GM12872 (cell line): ENCODE data around the gene EI24.

ENCODE experiments used
- TF ChIP-seq, protein P1 (sequence below): IDR thresholded peaks from 3 replicates; pipeline ENCODE4 v1.5.1; 2011; ENCODE audit warnings: low read depth, mild to moderate bottlenecking, low read length, moderate library complexity; ENCODE audit not compliant: insufficient read depth

The EI24 gene

DNA sequence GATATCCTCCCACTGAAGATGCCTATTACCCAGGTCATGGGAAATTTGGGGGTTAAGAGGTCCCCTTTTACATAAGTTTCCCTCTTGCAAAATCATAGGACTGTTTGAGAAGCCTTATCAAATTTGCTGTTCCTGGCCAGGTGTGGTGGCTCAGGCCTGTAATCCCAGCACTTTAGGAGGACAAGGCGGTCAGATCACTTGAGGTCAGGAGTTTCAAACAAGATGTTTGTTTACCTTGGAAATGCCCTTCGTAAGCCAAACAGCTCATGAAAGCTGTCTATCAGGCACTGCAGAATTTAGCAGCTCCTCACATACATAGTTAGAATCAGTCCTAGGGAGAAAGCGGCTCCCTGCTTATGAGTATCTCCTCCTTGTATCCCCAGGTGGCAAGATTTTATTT is 4.9 kb upstream of the EI24 start:
- TF ChIP-seq, protein P1, sequence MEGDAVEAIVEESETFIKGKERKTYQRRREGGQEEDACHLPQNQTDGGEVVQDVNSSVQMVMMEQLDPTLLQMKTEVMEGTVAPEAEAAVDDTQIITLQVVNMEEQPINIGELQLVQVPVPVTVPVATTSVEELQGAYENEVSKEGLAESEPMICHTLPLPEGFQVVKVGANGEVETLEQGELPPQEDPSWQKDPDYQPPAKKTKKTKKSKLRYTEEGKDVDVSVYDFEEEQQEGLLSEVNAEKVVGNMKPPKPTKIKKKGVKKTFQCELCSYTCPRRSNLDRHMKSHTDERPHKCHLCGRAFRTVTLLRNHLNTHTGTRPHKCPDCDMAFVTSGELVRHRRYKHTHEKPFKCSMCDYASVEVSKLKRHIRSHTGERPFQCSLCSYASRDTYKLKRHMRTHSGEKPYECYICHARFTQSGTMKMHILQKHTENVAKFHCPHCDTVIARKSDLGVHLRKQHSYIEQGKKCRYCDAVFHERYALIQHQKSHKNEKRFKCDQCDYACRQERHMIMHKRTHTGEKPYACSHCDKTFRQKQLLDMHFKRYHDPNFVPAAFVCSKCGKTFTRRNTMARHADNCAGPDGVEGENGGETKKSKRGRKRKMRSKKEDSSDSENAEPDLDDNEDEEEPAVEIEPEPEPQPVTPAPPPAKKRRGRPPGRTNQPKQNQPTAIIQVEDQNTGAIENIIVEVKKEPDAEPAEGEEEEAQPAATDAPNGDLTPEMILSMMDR, result no peak

DNA sequence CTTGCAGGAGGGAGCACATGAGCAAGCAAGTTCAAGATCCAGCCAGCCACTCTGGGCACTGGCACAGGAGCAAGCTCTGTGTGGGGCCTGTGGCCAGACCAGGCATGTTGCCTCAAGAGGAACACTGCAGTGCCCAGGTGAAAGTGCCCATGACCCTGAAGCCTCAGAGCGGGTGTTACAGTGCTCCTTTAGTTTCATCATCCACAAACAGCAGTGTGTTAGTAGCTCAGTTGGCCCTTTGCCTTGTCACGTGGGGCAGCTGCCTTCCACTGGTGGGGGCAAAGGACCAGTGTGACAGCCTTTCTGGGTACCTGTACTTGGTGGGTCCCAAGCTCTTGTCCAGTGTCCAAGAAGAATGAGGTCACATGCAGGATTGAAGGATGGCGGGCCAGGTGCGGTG is 3.0 kb upstream of the EI24 start:
- TF ChIP-seq, protein P1, result no peak

DNA sequence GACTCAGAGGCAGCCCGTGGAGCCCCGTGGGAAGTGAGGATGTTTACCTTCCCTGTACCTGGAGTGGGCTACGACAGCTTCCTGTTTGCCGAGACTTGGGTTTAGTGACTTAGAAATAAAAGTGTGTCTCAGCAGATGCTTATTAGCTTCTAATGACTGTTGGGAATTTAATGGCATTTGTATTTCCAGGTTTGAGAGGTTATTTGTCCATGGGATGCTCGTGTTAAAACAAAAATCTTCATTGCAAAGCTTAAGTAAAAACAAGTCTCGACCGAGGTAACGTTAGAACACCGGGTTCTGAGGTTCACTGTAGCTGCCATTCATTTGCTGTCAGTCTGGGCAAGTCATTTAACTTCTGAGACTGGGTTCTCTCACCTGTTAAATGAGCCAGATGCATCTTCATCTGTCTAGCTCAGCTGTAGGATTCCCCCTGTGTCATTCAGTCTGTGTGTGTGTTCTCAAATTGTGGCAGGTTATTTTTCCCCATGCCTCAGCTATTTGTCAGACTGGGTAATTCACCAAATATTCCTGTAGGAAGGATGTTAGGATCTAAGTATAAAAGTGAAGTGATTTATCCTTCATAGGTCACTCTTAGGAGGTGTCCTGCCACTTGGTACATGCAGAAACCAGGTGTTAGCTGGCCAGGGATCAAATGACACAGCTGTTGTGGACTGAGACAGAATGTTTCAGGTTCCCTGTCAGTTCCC is 791 bp downstream of the EI24 start:
- TF ChIP-seq, protein P1, result no peak

DNA sequence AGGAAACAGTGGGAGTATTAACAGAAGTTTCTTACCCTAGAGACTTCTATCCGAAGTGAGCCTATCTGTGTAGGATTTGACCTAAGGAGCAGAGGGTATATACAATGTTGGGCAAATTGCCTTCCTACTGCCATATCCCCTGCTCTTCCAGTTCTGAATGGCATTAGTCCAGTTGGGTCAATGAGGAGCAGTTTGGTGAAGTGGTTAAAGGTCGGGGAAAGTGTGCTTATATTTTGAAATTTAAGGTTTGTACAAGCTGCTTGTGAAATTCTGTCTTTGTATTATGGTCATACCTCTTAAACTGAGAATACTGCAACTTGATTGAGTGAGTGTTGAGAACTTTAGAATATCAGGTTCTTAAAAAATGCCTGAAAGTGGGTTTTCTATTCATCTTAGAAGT is 1.7 kb downstream of the EI24 start:
- TF ChIP-seq, protein P1, result no peak

DNA sequence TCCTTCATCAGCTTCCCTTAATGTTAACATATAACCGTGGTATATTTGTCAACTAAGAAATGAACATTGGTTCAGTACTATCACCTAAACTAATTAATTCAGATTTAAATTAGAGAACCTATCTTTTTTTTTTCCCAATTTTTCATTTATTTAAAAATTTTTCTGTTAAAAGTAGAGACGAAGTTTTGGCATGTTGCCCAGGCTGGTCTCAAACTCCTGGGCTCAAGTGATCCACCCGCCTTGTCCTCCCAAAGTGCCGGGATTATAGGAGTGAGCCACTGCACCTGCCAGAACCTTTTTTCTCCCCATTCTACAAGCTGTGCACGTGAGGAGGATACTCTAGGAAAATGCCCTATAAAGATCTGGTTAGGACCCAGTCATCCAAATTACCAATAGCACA is 3.6 kb downstream of the EI24 start:
- TF ChIP-seq, protein P1, result no peak

DNA sequence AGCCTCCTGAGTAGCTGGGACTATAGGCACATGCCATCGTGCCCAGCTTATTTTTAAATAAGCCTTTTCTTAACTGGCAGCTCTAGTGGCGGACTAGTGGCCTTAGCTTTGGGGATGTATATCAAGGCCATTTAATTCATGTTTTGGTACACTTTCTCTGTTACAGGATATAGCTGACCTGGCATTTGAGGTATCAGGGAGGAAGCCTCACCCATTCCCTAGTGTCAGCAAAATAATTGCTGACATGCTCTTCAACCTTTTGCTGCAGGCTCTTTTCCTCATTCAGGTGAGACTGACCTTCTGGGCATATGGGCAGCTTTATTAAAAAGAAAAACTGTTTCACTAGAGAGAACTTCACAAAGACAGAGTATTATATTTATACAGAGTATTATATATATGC is 9.5 kb downstream of the EI24 start:
- TF ChIP-seq, protein P1, result no peak

DNA sequence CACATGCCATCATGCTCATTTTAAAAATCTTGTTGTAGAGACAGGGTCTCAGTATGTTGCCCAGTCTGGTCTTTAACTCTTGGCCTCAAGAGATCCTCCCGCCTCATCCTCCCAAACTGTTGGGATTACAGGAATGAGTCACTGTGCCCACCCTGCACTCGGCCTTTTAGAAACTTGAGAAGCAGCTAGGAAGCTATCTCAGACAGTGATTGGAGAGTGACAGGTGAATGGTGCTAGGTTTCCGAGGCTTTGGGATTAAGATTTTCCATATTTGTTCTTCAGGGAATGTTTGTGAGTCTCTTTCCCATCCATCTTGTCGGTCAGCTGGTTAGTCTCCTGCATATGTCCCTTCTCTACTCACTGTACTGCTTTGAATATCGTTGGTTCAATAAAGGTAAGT is 10.5 kb downstream of the EI24 start:
- TF ChIP-seq, protein P1, result no peak

DNA sequence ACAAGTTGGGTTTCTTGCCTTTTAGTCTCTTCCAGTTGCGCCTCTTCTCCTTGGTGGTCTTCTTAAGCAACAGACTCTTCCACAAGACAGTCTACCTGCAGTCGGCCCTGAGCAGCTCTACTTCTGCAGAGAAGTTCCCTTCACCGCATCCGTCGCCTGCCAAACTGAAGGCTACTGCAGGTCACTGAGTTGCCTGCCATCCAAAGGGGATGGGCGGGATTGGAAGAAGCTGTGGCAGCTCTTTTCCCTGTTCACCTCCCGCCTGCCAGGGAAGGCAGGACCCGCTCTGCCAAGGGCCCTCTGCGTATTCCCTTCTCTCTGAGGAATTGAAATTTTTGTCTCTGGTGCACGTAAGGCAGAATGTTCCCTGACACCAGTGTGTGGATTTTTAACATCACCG is 14.2 kb downstream of the EI24 start:
- TF ChIP-seq, protein P1, result no peak
